ENCODE measurements around the gene ANKRD55. TPM values are rescaled to one million over a fixed set of nuclear protein-coding genes. Genes with fewer than 3 reads are reported as not detected.
"Not testable (repeated sequence)": the region's sequence is repeated elsewhere in the genome, so short reads cannot be mapped to it uniquely, and the experiment has no call there.

ANKRD55 gene
- total RNA-seq, 1 donor from 2014 or later: 2.0 TPM

DNA sequence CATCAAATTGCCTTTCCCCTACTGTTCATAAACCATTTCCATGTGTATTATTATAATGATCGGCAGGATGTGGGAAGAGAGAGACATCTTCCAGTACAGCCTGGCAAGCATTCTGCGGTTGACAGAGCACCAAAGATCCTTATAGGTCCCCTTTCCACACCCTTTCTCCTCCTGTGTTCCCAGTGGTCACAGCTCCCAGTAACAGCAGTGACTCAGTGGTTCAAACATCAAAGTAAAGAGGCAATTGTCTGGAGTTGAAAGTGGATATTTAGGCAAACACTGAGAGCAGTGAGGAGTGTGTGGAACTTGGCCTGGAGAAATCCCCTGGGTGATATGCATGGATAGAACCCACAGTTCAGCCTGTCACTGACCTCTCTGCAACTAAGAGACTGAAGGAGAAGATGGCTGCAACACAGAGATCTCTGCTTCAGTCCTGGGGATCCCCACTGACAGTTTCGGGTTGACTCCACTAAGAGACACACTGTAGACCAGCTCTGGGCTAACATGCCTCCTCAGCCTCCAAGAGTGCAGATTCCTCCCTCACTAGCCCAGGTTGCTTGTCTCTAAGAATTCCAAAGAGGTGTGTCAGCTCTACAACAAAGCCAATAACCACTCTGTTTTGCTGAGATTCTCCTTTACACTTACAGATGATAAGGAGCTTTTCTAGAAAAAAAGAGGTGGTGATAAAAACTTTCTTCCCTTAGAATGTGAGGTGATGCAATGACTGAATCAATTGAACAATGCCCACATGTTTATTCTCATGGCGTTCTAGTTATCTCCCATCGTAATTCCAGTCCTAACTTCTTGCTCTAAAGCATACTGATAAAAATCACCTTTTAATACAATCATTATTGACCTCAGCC is 143.9 kb downstream of the ANKRD55 start:
- FAIRE-seq: no peak
- DNase-seq (ENCODE audit: low spot score in 2 of 2): no peak

DNA sequence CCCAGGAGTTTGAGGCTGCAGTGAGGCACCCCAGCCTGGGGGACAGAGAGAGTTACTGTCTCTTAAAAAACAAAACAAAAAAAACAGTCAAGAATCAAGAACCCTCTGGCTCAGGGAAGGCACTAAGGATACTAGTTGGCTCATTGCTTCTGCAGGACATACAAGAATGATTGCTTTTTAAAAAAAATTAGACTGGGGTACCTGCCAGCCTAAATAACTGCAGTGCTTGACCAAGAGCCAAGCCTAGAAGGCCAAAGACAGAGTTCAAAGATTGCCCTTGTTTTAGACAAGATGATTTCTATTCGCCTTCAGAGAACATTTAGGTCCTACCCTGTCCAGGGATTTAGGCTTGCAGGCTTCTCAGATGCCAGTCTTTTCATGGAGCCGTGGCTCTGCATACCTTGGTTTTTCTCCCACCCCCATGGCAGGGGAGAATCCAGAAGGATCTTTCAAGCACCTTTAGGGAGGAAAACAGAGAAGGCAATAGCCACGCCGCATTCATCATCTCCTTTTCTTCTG is 144.6 kb downstream of the ANKRD55 start:
- DNase-seq (ENCODE audit: low spot score in 2 of 2) (no peak), FAIRE-seq (no peak)

DNA sequence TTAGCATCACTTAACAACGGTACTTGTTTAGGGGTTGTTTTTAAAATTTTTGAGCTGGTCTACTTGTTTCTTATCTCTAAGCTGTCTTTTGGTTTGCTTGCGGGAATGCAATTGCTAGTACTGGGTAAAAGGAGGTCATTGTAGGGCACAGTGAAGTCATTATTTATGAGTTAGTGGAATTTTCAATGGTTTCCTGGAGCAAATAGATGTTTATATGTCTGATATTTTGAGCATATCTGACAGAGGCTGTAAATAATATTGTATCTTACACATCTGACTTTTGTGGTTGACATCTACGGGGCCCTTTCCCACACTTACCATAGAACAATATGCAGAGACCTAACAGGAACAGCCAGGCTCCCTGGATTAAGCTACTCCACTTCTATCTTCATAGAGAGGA is 147.9 kb downstream of the ANKRD55 start:
- DNase-seq (ENCODE audit: low spot score in 2 of 2): no peak
- no peak for FAIRE-seq

DNA sequence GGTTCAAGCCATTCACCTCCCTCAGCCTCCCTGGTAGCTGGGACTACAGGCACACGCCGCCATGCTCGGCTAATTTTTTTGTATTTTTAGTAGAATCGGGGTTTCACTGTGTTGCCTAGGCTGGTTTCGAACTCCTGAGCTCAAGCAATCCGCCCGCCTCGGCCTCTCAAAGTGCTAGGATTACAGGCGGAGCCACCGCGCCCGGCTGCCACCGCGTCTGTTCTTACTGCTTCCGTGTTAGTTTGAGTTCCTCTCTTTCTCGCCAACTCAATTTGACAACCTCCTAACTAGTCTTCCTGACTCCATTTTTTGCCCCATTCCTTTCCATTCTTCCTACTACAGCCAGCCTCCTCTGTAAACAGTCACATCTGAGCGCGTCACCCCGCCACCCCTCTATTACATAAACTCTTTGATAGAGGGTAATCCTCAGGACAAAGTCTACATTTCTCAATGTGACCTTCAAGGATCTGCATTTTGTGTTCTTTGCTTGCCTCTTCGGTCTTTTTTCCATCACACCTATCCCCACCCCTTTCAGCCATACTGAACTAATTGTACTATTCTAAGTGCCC is 149.8 kb downstream of the ANKRD55 start:
- FAIRE-seq (no peak), DNase-seq (ENCODE audit: low spot score in 2 of 2) (no peak)

DNA sequence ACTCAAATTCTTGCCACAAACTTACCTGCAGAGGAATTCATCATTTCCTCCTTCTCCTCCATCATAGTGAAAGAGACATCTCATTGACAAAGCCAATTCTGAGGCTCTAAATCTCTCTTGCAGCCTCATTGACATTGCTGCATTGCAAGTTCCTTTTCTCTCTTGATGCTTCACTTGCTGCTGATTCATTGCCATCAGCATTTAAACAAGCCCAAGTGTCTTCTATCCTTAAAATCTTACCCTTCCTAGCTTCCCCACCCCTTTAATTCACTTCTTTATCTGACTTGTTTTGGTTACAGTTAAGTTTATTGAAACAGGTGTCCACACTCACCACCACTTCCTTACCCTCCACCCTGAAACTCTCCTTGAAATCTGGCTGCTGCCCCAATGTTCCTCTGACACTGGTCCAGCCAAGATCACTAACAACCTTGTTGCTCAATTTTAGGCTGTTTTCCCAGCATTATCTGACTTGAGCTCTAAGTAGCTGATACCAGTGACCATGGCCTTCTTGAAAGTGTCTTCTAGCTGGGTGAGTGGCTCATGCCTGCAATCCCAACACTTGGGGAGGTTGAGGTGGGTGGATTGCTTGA is 152.0 kb downstream of the ANKRD55 start:
- not testable (repeated sequence) for DNase-seq (ENCODE audit: low spot score in 2 of 2); FAIRE-seq

DNA sequence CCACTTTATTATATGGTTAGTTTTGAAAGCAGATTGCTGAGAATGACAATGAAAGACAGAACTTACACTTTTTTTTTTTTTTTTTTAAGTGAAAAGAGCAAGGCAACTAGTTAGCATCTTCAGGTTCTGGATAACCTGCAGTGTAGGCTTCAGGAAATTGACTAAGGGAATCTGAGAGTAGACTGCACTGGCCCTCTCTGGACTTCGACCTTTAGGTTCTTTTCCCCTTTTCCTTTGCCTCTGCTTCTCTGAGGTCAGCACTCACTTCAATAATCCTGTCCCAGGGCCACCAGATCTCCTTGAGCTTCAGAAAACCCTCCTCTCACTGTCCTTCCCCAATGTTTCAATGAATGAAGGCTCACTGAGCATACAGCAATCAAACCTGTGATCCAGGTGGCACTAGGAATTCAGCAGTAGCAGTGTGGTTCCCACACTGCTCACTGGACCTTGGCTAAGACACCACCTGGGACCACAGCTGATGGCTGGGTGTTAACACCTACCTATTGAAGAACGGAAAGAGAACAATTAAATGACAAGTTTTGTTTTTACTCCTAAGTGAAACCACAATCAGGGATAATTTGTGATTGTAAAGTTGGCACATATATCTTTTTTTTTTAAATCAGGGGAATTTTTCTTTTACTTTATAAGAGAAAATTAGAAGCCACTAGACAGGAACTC is 152.6 kb downstream of the ANKRD55 start:
- DNase-seq (ENCODE audit: low spot score in 2 of 2) (no peak), FAIRE-seq (no peak)

DNA sequence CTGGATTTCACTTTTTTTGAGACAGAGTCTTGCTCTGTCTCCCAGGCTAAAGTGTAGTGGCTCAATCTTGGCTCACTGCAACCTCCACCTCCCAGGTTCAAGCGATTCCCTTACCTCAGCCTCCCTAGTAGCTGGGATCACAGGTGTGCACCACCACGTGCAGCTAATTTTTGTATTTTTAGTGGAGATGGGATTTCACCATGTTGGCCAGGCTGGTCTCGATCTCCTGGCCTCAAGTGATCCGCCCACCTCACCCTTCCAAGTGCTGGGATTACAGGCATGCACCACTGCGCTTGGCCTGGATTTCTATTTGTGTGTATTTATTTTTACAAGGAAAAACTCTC is 154.0 kb downstream of the ANKRD55 start:
- not testable (repeated sequence) for FAIRE-seq

DNA sequence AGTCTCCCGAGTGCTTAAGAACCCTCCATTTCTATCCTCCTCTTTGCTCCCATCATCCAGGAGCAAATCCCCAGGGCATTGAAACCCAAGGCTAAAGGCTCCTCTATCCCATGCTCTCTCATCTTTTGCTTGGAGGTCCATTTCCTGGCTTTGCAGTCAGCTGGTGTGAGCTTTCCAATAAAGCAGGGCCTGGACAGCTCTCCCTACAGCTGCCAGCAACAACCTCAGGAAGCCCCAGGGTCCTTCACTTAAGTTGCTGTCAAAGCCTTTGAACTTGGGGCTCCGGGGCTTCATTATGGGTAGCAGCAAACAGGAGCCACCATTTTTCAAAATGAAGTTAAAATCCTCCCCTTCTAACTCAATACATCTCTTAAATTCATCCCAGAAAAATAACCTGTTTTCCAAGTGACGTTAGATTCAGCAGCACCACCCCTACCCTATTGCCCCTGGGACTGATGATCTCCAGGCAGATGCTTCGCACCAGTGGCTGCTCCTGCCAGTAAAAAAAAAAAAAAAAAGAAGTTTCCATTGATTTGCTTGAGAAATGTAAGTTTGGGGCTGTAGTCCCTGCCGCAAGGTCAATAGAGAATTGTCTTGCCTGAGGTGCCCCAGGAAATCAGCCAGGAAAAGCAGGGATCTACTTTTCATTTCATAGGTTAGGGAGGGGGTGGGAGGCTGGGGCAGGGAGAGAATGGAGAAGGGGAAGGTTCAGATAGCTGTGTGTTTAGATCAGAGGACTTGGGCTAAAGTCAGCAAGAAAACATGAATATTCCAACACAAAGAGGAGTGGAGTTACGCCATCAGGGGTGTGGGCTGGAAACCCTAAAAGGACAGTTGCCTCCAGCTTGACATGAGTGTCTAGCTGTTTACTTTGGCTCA is 154.6 kb downstream of the ANKRD55 start:
- no peak for DNase-seq (ENCODE audit: low spot score in 2 of 2)
- no peak for FAIRE-seq

More for the DNA sequence above, 154.0 kb downstream of the ANKRD55 start:
- not testable (repeated sequence) for DNase-seq (ENCODE audit: low spot score in 2 of 2)

DNA sequence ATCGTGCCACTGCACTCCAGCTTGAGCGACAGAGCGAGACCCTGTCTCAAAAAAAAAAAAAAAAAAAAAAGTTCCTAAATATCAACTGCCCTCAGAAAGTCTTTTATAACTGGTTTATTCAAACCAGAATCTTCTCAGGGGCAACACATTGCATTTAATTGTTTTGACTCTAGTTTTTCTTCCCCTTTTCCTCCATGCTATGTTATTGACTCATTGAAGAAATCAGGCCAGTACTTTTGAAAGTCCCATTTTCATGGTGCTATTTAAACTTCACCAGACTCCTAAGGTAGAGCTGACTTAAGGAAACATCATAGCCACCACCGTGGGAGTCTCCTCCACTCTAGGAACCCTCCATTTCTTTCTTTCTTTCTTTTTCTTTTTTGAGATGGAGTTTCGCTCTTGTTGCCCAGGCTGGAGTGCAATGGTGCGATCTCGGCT is 155.3 kb downstream of the ANKRD55 start:
- DNase-seq (ENCODE audit: low spot score in 2 of 2) (no peak), FAIRE-seq (no peak)

DNA sequence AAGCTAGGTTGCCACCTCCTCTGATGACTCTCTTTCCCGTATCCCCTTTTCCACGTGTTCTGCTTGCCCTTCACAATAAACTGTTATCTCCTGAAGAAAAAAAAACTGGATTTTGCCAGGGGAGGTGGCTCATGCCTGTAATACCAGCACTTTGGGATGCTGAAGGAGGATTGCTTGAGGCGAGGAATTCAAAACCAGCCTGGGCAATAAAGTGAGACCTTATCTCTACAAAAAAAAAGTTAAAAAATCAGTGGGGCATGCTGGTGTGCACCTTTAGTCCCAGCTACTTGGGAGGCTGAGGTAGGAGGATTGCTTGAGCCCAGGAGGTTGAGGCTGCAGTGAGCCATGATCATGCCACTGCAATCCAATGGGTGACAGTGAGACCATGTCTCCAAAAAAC is 156.6 kb downstream of the ANKRD55 start:
- DNase-seq (ENCODE audit: low spot score in 2 of 2) (no peak), FAIRE-seq (no peak)

DNA sequence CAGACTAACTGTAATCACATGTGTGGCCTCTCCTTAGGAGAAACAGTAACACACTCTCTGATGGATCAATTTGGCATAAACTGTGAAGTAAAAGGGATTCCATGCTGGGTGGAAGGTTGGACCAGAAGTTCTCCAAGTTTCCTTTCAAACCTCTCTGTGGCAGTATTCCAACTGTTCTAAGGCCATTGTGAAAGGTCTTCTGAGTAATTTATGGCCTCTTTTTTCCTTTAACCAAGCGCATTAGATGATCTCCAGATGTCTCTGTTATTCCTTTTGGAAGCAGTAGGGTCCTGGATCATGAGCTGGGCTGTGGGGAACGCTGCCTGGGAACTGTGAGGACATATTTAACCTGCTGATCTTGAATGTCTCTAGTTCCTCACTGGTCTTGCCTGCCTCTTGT is 157.8 kb downstream of the ANKRD55 start:
- FAIRE-seq (no peak), DNase-seq (ENCODE audit: low spot score in 2 of 2) (no peak)

DNA sequence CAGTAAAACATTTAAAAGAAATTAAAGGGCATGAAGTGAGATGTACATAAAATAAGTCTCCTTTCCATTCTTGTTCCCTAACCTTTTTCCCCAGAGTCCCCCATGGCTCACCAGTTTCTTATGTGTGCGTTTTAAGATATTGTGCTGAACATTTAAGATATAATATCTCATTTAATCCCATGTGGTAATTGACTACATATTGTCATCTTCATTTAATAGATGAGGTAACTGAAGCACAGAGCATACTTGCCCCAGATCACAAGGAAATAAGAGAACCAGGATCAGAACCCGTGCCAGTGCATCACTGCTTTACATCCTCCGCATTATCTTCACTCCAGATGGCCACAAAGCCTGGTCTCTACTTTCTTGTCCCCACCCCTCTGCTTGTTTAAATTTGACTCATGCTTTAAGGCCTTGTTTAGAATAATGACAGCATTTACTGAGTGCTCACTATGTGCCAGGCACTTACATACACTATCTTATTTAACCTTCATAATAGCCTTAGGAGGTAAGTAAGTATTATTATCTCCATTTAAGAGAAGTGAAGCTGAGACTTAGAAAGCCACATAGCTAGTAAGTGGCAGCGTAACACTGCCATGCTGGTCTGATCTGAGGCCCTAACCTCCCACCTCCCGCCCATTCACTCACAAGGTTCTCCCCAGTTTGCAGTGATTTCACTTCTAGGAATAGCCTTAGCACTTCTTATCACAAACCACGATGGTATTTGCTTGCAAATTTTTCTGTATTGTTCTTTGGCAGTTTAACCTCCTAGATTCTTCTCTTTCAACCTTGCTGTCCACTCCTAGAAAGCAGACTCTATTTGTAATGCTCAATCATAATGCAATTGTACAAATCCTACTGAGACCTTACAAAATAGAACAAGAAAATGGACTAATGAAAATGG is 160.0 kb downstream of the ANKRD55 start:
- no peak for DNase-seq (ENCODE audit: low spot score in 2 of 2)
- no peak for FAIRE-seq

DNA sequence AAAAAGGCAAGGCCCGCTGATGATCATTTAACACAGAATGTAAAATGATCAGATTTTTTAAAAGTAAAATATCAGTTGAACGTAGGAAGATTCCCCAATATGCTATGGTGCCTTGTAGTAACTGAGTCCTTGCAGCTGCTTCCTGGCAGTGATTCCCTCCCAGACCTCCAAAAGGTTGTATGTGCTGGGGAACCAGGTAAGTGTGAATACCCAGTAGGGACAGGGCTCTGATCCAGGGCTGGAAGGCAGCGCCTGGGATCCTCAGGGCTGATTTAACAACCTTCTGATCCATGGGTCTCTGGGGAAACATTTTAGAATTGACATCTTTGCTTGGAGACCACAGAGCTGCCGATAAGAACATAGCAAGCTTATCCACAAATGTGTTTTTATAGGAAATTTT is 161.7 kb downstream of the ANKRD55 start:
- DNase-seq (ENCODE audit: low spot score in 2 of 2) (no peak), FAIRE-seq (no peak)

DNA sequence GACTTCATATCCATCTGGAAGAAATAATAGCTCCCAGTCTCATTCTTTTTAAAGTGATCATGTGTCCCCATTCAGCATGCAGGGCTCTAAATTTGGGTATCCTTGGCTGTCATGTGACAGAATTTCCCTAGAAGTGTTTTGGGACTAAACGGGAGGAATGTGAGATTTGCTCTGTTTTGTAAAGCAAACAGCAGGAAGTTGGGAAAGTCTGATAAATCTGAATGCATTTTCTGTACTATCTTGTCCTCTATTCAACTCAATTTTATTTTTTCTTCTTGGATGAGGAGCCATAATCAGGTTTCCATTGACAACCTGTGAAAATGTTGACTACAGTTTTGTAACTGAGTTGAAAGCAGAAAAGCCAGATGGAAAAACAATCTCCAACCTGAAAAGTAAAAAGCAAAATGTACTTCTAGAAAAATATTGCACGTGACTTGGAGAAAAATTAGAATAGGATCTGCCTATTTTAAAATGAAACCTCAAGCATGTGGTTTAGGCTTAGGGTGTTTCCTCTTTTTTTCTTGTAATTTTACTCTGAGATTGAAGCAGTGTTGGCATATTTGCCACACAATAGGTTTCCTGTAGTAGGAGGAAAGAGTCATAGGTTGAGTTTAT is 162.2 kb downstream of the ANKRD55 start:
- no peak for FAIRE-seq
- peak in 1 of 2 donors; percentile 34 for DNase-seq (ENCODE audit: low spot score in 2 of 2)

DNA sequence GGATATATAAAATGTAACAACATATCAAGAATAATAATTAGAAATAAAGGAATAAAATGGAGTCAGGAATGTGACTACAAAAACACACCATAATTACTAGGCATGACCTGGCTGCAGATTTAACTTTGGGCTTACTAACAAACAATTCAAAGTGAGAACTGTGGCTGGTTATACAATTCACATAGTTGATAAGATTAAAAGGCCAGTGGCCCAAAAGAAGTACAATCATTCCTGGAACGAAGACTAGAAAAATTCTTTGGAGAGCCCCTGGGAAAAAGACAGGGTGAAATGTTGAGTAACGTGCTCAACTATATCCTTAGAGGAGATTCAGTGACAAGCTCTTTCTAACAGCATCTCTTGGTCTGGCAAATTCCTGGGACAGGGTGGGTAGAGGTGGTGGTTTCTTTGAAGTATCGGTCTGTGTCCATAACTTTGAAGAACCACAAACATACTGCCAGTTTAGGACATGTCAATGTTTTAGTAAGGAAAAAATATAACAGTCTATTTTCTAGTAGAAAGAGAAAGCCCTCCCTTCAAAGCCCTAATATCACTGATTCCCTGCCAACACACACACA is 163.4 kb downstream of the ANKRD55 start:
- no peak for DNase-seq (ENCODE audit: low spot score in 2 of 2)
- no peak for FAIRE-seq

DNA sequence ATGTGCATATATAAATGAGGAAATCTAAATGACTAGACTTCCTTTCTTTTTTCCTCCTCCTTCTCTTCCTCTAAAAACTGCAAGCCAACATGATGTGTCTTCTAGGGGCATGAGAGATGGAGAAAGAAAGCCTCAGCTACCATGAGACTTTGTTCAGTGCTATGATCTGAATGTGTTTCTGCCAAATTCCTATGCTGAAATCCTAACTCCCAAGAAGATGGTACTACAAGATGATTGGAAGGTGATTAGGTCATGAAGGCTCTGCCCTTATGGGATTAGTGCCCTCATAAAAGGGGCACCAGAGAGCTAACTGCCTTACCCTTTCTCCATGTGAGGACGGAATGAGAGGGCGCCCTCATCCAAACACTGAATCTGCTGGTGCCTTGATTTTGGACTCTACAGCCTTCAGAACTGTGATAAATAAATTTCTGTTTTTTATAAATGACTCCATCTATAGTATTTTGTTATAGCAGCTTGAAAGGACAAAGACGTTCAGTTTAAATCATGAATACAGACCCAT is 166.1 kb downstream of the ANKRD55 start:
- DNase-seq (ENCODE audit: low spot score in 2 of 2) (no peak), FAIRE-seq (no peak)

DNA sequence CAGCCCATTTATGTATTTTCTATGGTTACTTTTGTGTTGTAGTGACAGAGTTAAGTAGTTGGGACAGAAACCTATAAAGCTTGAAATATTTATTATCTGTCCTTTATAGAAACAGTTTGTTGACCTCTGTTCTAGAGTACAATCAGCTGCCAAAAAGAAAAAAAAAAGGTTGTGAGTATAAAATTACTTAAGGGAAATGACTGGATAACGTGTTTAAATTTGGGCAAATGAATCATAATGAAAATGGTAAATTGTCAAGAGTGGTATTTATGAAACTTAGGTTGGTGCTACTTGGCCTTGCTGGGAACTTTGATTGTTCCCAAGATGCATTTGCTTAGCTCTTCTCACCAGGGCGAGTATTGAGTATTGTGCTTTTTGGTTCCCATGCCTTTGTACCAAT is 168.1 kb downstream of the ANKRD55 start:
- DNase-seq (ENCODE audit: low spot score in 2 of 2): no peak

More for the DNA sequence above, 168.1 kb downstream of the ANKRD55 start:
- no peak for FAIRE-seq

All from frontal cortex (tissue), 4 donors.